Esophagus squamous epithelium (tissue), 5 donors: ENCODE data around the gene ATRAID. TPM values are rescaled to one million over a fixed set of nuclear protein-coding genes. Genes with fewer than 3 reads are reported as not detected.

ENCODE experiments used
- DNase-seq: peaks from one replicate; lab custom pipeline; 2025; lab: John Stamatoyannopoulos, UW
- H3K27ac ChIP-seq, 4 donors: fragments of 200-600 bp; sonication (generic); one replicate each; pipeline ENCODE4 v1.5.1; 2016 to 2019; ENCODE audit warnings: mild to moderate bottlenecking in 1 of 4
- H3K27me3 ChIP-seq, 4 donors: fragments of 200-600 bp; sonication (generic); 1 replicate in 3 of 4; 2 replicates in 1 of 4; pipeline versions ENCODE4 v1.5.1 to v1.6.0; 2017 to 2021; ENCODE audit warnings: antibody characterized with exemption in 1 of 4
- H3K36me3 ChIP-seq, 3 donors: fragments of 200-600 bp; sonication (generic); one replicate each; pipeline ENCODE4 v1.5.1; 2016 to 2019
- H3K4me1 ChIP-seq, 3 donors: fragments of 200-600 bp; sonication (generic); one replicate each; pipeline ENCODE4 v1.5.1; 2017 to 2019
- H3K4me3 ChIP-seq, 4 donors: fragments of 200-600 bp; sonication (generic); 1 replicate in 3 of 4; 2 replicates in 1 of 4; pipeline ENCODE4 v1.5.1; 2016 to 2019; ENCODE audit warnings: mild to moderate bottlenecking in 2 of 4, moderate library complexity in 1 of 4
- H3K9me3 ChIP-seq, 3 donors: fragments of 200-600 bp; sonication (generic); one replicate each; pipeline ENCODE4 v1.5.1; 2016 to 2019
- CTCF ChIP-seq, 6 experiments: fragments of 450-650 bp in 4 of 6; fragments of 200-600 bp in 2 of 6; sonication (generic) in 2 of 6; IDR thresholded peaks; one replicate each; pipeline ENCODE4 v1.5.1; 2016 to 2019; ENCODE audit warnings: antibody characterized with exemption in 6 of 6, mild to moderate bottlenecking in 4 of 6, moderate library complexity in 4 of 6
- POLR2A ChIP-seq, 4 donors: fragments of 450-650 bp; IDR thresholded peaks; one replicate each; pipeline ENCODE4 v1.6.1; 2017; ENCODE audit warnings: antibody characterized with exemption in 4 of 4, mild to moderate bottlenecking in 4 of 4, moderate library complexity in 3 of 4
- WGBS, 2 donors: methylation state at CpG; one replicate each; pipeline ENCODE4 v1.1.5; 2018; 5-methylcytosine and 5-hydroxymethylcytosine counted together
- intact Hi-C: fragments of 100-400 bp; cut with DNase I; formaldehyde crosslinking; loops from one replicate; pipeline ENCODE4 v1.15.0; 2022
- total RNA-seq, 4 donors: library from RNA; depleted of rRNA; stranded (reverse); fragments of >200 nt; gene quantifications; one replicate each; pipeline ENCODE4 v1.1.0, GENCODE V29; 2016
- donor health status: DM: yes; HTN: yes; CAD: no.

ATRAID gene
- total RNA-seq, 4 donors from 2014 or later = 57.1 to 124 (median 91.0) TPM

GRCh38 chr2:27245626-27246025 lies 33.8 kb downstream of the ATRAID start:
- intact Hi-C loops = no loop called here
- TF ChIP-seq CTCF (IDR thresholded peaks at IDR 0.05) = no peak
- no peak for TF ChIP-seq POLR2A (IDR thresholded peaks at IDR 0.05)
- WGBS, 2 donors = 76 to 83% methylated on average over 4 of the region's 4 CpGs

GRCh38 chr2:27247893-27248292 lies 36.1 kb downstream of the ATRAID start:
- intact Hi-C loops = no loop called here
- WGBS, 2 donors = 85 to 87% methylated on average over 4 of the region's 4 CpGs

More at GRCh38 chr2:27245626-27246025, 33.8 kb downstream of the ATRAID start:
- Histone ChIP-seq H3K9me3 (no peaks in the 10 kb centered on the region), H3K4me1 (peaks cover 0 to 9% (median 0%) of the 10 kb centered on the region in 3 donors), H3K36me3 (peaks cover 19 to 46% (median 36%) of the 10 kb centered on the region in 3 donors), H3K27ac (no peak overlapping the region), H3K27me3 (peaks cover 0 to 24% (median 2%) of the 10 kb centered on the region in 4 donors), H3K4me3 (no peak overlapping the region)
- no peak for DNase-seq

GRCh38 chr2:27249159-27249890 lies 37.5 kb downstream of the ATRAID start:
- intact Hi-C loops = no loop called here
- H3K4me1 ChIP-seq = peaks cover 0 to 9% (median 0%) of the 10 kb centered on the region in 3 donors
- no peaks in the 10 kb centered on the region for H3K9me3 ChIP-seq
- H3K27ac ChIP-seq = no peak overlapping the region
- WGBS, 2 donors = 33 to 41% methylated on average over 8 to 11 of the region's 12 CpGs
- H3K36me3 ChIP-seq = peaks cover 0 to 9% (median under 1%) of the 10 kb centered on the region in 3 donors
- no peak for TF ChIP-seq POLR2A (IDR thresholded peaks at IDR 0.05)
- no peak for TF ChIP-seq CTCF (IDR thresholded peaks at IDR 0.05)
- peaks cover 0 to 58% (median 2%) of the 10 kb centered on the region in 4 donors for H3K27me3 ChIP-seq
- no peak overlapping the region for H3K4me3 ChIP-seq
- DNase-seq = no peak

More at GRCh38 chr2:27247893-27248292, 36.1 kb downstream of the ATRAID start:
- Histone ChIP-seq H3K9me3 (no peaks in the 10 kb centered on the region), H3K36me3 (peaks cover 1 to 23% (median 14%) of the 10 kb centered on the region in 3 donors), H3K4me3 (no peak overlapping the region), H3K4me1 (peaks cover 0 to 9% (median 0%) of the 10 kb centered on the region in 3 donors), H3K27me3 (peaks cover 0 to 45% (median 2%) of the 10 kb centered on the region in 4 donors), H3K27ac (no peak overlapping the region)
- TF ChIP-seq CTCF (IDR thresholded peaks at IDR 0.05) = no peak
- no peak for TF ChIP-seq POLR2A (IDR thresholded peaks at IDR 0.05)
- DNase-seq = no peak

GRCh38 chr2:27249891-27250651 lies 38.2 kb downstream of the ATRAID start:
- no peak overlapping the region for H3K27ac ChIP-seq
- H3K36me3 ChIP-seq = peaks cover 0 to 1% (median 0%) of the 10 kb centered on the region in 3 donors
- H3K4me1 ChIP-seq = peaks cover 0 to 9% (median 0%) of the 10 kb centered on the region in 3 donors
- DNase-seq = no peak
- TF ChIP-seq POLR2A (IDR thresholded peaks at IDR 0.05) (no peak), CTCF (IDR thresholded peaks at IDR 0.05) (peak in 5 of 6 experiments; percentile 36 to 73 (median 53))
- H3K4me3 ChIP-seq = no peak overlapping the region
- no peaks in the 10 kb centered on the region for H3K9me3 ChIP-seq
- H3K27me3 ChIP-seq = peaks cover 0 to 64% (median 2%) of the 10 kb centered on the region in 4 donors
- intact Hi-C loops = no loop called here
- WGBS, 2 donors = 26 to 70% methylated on average over 2 to 16 of the region's 22 CpGs
